H1 (cell line): ENCODE measurements around the gene MBD5. TPM values are rescaled to one million over a fixed set of nuclear protein-coding genes. Genes with fewer than 3 reads are reported as not detected.

Experiments
- ASH2L ChIP-seq: fragments of 200-600, 300-600 bp; sonication (generic); IDR thresholded peaks from one replicate; pipeline ENCODE4 v1.7.1; 2017; ENCODE audit warnings: low read length
- CBX8 ChIP-seq: fragments of 300-800, 300-1000 bp; sonication (generic); IDR thresholded peaks from 2 replicates; pipeline ENCODE4 v1.7.1; 2016; ENCODE audit warnings: low read depth, low read length, borderline replicate concordance
- CEBPB ChIP-seq: IDR thresholded peaks from 2 replicates; pipeline ENCODE4 v1.6.1; 2012; ENCODE audit warnings: low read depth, low read length
- CHD1 ChIP-seq: IDR thresholded peaks from 2 replicates; pipeline ENCODE4 v1.6.1; 2012; ENCODE audit warnings: low read depth, low read length, improper control_type of control experiment
- CHD7 ChIP-seq: fragments of 300-600 bp; sonication (generic); IDR thresholded peaks from 2 replicates; pipeline ENCODE4 v1.7.1; 2012; ENCODE audit warnings: low read length, moderate library complexity, mild to moderate bottlenecking, inconsistent platforms; ENCODE audit not compliant: insufficient replicate concordance
- EP300 ChIP-seq, 2 experiments: IDR thresholded peaks; 1 replicate in 1 of 2; 2 replicates in 1 of 2; pipeline ENCODE4 v1.6.1; 2011 to 2012; ENCODE audit warnings: low read depth in 2 of 2, low read length in 2 of 2, mild to moderate bottlenecking in 2 of 2, borderline replicate concordance in 1 of 2, inconsistent platforms in 1 of 2, moderate library complexity in 1 of 2
- HDAC2 ChIP-seq, 2 experiments: fragments of 300-600 bp in 1 of 2; sonication (generic) in 1 of 2; IDR thresholded peaks; 2 replicates each; pipeline ENCODE4 v1.6.1; 2011 to 2012; ENCODE audit warnings: low read depth in 2 of 2, low read length in 2 of 2, mild to moderate bottlenecking in 2 of 2, moderate library complexity in 2 of 2, borderline replicate concordance in 1 of 2, inconsistent platforms in 1 of 2
- KDM4A ChIP-seq: IDR thresholded peaks from one replicate; pipeline ENCODE4 v1.7.1; 2012; ENCODE audit warnings: low read depth, mild to moderate bottlenecking, moderate library complexity, low read length, inconsistent platforms; ENCODE audit not compliant: severe bottlenecking
- KDM5A ChIP-seq: fragments of 200-600 bp; IDR thresholded peaks from 2 replicates; pipeline ENCODE4 v1.7.1; 2012; ENCODE audit warnings: mild to moderate bottlenecking, low read length, inconsistent platforms, mixed read lengths
- NRF1 ChIP-seq: IDR thresholded peaks from 2 replicates; pipeline ENCODE4 v1.6.1; 2011; ENCODE audit warnings: mild to moderate bottlenecking, low read depth, low read length, improper control_type of control experiment
- RXRA ChIP-seq: IDR thresholded peaks from 2 replicates; pipeline ENCODE4 v1.6.1; 2011; ENCODE audit warnings: low read depth, mild to moderate bottlenecking, low read length, moderate library complexity; ENCODE audit not compliant: insufficient read depth
- TBP ChIP-seq: IDR thresholded peaks from 2 replicates; pipeline ENCODE4 v1.6.1; 2011; ENCODE audit warnings: low read depth, low read length, improper control_type of control experiment
- polyA plus RNA-seq, 7 experiments: library from polyadenylated mRNA; depleted of rRNA in 3 of 7; stranded (reverse) in 5 of 7; unstranded in 2 of 7; fragments of >200 nt in 5 of 7; fragments of 200-250 nt in 2 of 7; gene quantifications; 1 replicate in 5 of 7; 2 replicates in 1 of 7; 4 replicates in 1 of 7; pipeline versions ENCODE4 v1.2.1 to v1.2.3, GENCODE V29; 2011 to 2013; ENCODE audit warnings: missing spikeins in 2 of 7, mixed read lengths in 2 of 7
- total RNA-seq: library from RNA; stranded (reverse); fragmentation: NEBNext Ultra II Directional; extraction: Animal tissue kit (Norgen Biotek cat#: 25700); gene quantifications from 2 replicates; pipeline ENCODE4 v1.2.1, GENCODE V29; 2021

The MBD5 gene
- total and polyA plus RNA-seq, 2 of the 8 experiments (the other 6 are each of a cell fraction or from before 2014, with no cell fraction given): 9.7 to 29.4 TPM

DNA sequence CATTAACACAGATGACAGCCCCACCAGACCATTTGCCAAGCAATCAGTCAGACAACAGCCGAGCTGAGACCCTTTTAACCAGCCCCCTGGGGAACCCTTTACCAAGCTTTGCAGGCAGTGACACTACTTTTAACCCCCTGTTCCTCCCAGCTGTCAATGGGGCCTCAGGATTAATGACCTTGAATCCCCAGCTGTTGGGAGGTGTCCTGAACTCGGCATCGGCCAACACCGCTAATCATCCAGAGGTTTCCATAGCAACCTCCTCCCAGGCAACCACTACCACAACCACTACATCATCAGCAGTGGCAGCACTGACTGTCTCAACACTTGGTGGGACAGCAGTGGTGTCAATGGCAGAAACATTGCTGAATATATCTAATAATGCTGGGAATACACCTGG is 462.8 kb downstream of the MBD5 start (continued):
- TF ChIP-seq CHD7: no peak
- TF ChIP-seq EP300 (IDR thresholded peaks at IDR 0.05; ENCODE audit: borderline replicate concordance in 1 of 2, low read depth in 2 of 2, low read length in 2 of 2): no peak
- no peak for TF ChIP-seq CHD1
- no peak for TF ChIP-seq KDM5A
- TF ChIP-seq RXRA: no peak
- TF ChIP-seq HDAC2 (IDR thresholded peaks at IDR 0.05; ENCODE audit: borderline replicate concordance in 1 of 2, low read depth in 2 of 2, low read length in 2 of 2): no peak
- TF ChIP-seq NRF1: no peak
- TF ChIP-seq CBX8: no peak
- TF ChIP-seq ASH2L: no peak
- no peak for TF ChIP-seq TBP
- TF ChIP-seq CEBPB: no peak
- no peak for TF ChIP-seq KDM4A
